Stimulated activated CD8-positive, alpha-beta memory T cell treated with anti-CD3 and anti-CD28 coated beads, Interleukin-7, amount 100 ng/mL, for 4 hours (primary cell): ENCODE measurements around the gene SIMC1.
"Not testable (repeated sequence)": the region's sequence is repeated elsewhere in the genome, so short reads cannot be mapped to it uniquely, and the experiment has no call there.

Source experiments
- DNase-seq, 2 donors: peaks; one replicate each; pipeline ENCODE4 v3.0.0-alpha.2; 2020; ENCODE audit warnings: low read depth in 2 of 2

The SIMC1 gene

DNA sequence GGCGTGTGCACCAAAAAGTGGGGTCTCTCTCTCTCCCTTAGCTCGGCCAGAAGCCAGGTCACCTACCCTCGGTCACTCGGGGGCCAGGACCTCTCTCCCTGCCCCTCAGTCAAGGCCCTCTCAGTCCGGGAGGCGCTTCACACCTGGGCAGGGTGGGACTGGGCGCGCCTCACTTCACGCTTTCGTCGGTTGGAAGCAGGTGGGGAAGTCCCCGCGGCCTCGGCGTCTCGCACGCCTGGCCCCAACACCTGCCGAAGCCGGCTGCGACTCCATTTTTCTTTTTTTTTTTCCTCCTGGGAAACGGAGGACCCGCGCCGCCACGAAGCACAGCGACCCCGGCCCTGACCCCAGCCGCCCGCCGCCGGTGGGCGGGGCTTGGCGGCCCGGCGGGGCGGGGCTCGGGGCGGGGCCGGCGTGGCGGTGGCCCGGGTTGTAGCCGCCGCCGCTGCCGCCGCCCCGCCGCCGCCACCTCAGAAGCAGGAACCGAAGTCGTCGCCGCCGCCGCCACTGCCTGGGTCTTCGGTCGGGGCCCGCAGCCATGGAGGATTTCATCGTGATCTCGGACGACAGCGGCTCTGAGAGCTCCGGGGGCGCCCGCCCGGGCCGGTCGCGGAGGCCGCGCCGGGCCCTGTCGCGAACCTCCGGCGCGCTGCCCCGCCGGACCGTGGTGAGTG is at the start of gene SIMC1:
Gene SIMC1, plus strand, starts transcription at position 454 of the 674 bp plus-strand sequence. Its CDS starts 85 bp downstream, at position 539.
- peak in 1 of 2 donors; percentile 53 for DNase-seq

DNA sequence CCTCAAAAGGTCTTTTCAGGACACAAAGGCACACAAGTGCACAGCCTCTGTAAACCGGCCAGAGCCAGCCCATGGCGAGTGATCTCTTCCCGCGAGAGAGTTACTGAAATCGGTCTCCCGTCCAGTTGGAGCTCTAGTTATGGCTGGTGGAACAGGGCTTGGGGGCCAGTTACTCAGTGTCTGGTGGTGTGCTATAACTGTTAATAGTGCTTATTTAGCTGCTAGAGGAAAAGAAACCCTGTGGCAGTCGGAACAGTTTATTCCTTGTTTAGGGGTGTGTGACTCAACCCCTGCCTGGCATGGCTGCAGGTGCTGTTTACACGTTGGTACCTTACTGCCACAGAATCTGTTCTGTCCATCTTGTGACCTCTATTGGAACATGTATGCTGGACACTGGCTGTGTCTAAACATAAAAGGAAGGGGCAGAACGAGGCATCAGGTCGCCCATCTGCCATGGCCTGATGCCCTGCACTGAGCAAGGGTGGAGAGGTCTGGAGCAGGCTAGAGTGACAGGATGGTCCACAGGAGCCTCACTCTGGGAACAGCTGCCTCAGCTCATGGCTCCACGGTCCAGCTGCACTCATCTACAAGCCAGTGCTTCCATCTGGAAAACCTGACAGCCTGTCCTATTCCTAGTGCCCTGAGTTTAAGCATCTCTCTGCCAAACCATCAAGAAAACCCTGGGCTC is 49.6 kb upstream of the SIMC1 start:
- no peak for DNase-seq

DNA sequence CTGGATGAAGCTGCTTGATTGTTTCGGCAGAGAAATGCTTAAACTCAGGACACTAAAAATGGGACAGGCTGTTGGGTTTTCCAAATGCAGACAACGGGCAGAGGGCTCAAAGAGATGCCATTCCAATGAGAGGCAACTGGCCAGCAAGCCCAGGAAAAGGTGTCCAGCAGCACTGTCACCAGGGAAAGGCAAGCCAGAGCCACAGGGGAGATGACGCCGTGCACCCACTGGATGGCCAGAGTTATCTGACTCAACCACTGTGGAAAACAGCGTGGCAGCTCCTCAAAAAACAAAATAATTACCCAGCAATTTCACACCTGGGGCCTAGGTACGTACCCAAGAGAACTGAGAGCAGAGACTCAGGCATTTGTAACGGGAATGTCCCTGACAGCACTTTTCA is 48.4 kb upstream of the SIMC1 start:
- DNase-seq: no peak

DNA sequence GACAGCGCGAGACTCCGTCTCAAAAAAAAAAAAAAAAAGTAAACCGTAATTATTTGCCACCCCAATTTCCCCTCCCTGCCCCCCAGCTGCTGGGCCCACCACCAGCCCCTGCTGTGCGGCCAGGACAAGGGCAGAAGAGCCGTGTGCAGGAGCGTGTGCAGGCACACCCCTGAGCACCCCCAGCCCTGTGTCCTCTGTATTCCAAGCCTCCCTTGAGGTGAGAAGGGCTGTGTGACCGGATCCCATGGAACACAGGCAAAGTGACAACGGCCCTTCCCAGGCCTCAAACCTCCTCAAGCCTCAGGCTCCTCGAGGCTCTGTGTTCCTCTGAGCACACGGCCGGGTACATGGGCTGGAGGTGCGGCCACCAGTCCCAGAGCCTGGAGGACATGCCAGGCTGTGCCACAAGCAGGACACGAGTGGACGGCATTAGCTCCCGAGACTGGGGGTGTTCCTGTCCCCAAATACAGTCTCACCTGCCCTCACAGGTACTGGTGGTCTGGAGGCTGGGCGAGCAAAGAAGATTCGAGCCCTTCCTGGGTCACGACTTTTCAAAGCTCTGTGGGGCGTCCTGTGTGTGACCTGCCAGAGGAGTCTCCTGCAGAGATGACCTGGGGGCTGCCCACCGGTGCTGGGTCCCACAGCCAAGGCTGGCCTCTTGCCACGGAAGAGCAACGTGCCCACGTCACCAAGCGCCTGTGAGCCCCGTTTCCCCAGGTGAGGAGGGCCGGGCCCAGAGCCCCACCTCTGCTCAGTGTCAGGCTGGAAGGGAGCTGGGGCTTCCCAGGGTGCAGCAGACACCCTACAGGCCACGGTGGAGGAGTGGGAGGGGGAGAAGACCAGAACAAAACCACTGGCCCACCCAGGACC is 47.1 kb upstream of the SIMC1 start:
- no peak for DNase-seq

DNA sequence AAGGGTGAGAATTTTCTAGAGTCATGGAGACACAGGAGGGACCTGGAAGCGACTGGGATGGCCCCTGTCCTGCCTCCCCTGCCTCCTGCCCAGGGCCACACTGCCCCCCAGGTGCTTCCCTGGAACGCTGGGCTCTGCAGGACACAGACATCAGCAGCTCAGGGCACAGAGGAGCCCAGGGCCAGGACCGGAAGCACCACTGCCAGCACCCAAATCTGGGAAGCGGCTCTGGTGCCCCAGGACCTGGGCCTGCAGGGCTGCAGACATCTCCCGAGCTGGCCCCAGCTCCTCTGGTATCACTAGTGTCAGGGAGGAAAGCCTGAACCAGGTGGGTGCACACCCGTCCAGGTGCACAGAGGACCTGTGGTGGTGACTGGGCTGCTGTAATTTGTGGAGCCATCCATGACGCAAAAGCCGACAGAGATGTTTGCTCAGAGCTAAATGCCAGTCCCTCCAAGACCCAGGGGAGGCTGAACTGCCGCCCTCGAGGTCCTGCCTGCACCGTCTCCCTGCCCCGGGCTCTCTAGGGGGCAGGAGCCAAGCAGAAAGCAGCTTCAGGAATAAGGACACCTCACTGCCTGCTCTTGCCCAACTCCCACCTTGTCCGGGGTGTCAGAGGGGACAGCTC is 46.0 kb upstream of the SIMC1 start:
- DNase-seq: no peak

DNA sequence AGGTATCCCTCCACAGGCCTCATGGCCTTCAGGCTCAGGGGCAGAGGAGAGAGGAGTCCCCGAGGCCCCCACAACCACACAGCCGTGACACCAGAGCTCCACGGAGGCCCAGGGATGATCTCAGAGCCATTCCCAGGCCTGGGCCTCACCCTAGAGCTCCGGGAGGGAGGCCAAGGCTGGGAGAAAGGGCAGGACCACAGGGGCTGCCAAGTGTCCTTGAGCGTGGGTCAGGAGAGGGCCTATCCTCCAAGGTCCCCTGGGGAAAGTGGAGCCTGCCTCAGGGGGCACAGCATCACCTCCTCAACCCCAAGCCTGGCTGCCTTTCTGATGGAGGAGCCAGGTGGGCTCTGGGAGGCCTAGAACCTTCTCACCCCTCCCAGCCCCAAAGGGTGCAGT is 45.5 kb upstream of the SIMC1 start:
- not testable (repeated sequence) for DNase-seq

DNA sequence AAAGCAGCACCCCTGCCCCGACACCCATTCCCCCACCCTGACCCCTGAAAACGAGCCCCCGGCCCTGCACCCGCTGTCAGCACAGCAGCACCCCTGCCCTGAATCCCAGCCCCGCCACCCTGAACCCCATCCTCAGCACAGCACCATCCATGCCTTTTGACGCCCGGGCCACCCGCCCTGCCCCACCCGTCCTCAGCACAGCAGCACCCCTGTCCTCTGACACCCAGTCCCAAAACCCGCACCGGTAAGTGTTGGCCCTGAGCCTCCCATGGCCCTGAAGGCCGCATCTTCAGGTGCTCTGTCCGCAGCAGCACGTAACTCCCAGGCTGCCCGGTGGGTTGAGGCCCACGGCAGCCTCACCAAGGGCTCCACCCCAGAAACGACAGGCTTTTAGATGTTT is 44.6 kb upstream of the SIMC1 start:
- DNase-seq: not testable (repeated sequence)

DNA sequence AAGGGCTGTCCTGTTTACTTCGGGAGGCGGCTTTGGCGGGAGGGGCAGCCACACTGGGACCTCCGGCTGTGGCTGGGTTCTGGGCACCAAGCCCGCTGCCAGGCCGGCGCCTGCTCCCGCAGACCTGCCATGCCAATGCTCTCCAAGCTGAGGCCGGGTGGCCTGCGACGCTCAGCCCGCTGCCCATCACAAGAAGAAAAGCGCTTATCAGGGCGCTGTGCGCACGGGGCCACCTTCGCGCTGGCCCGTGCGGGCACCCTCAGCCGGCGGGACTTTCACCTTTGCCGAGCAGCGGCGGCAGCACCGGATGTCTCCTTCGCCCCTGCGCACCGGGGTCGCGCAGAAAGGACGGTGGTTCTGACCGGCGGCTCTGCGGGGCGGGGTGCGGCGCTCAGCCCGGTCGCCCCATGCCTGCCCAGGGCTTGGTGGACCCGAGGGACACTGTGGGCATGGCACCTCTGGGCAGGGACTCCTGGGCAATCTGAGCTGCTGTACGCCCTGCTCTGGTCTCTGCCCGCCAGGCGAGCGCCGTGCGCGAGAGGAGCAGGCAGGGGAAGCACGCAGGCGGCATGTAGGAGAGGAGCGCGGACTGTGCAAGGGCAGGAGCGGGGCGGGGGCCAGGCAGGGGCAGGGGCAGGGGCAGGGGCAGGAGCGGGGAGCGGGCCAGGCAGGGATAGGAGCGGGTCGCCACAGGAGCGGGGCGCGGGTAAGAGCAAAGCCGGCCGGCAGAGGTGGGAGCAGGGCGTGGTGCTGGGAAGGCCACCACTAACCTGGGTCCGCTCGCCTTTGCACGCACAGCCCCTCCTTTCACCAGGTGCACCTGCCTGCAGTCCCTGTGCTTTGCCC is 43.8 kb upstream of the SIMC1 start:
- DNase-seq: not testable (repeated sequence)

DNA sequence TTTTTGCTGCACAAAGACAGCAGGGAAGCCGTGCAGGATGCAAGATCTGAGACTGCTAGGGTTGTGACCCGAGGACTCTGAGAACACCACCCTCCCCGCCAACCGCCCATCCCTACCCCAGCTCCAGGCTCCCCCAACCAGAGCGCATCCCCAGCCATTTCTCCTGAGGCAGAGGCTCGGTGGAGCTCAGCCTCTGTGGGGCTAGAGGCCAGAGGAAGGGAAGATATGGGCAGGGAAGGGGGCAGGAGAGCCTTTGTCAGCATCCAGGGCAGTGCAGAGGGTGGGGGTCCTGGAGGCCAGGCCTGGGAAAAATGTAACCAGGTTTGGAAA is 43.2 kb upstream of the SIMC1 start:
- not testable (repeated sequence) for DNase-seq

DNA sequence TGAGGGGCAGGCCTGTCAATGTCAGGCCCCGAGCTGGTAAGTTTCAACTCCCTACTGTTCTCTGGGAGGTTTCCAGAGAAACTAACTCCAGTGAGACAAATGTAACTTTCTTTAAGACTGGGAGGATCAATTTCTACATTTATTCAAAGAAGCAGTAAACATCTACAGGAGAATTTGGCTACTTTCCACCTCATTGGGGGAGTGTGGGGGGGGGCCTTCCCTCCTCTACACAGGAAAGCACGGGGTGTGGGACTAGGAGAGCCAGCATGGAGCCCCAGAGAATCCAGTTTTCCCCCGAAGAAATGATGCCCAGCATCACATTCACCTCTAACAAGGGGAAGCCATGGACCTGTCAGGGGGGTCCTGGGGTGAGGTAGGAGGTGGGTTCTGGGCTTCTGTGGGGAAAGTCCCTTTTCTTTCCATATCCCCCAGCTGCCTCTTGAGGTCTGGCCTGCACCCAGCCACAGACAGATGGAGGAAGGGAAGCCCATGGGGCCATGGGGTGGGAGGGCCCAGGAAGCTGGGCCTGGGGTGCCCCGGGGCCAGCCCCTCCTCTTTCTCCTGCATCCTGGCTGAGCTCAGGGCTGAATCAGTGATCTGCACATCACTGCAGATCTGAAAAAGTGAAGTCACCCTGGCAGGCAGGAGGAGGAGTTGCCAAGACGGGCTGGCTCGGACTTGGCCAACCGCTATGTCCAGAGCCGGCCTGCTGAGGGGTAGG is 42.6 kb upstream of the SIMC1 start:
- not testable (repeated sequence) for DNase-seq

DNA sequence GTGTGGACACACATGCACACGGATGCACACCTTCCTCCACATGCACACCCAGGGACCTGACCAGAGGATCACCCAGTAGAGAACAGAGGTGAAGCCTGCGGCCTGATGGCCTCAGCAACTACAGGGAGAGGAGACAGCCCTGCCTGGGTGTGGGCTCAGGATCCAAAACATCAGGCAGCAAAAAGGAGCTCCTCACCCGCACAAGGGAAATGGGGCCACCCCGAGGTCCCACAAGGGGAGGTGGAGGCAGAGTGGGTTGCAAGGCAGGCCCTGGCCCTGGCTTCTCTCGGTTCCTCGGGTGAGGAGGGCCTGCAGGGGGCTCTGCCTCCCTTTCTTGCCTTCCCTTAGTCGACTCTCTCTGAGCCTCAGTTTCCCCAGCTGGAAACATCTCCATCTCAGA is 41.4 kb upstream of the SIMC1 start:
- not testable (repeated sequence) for DNase-seq

DNA sequence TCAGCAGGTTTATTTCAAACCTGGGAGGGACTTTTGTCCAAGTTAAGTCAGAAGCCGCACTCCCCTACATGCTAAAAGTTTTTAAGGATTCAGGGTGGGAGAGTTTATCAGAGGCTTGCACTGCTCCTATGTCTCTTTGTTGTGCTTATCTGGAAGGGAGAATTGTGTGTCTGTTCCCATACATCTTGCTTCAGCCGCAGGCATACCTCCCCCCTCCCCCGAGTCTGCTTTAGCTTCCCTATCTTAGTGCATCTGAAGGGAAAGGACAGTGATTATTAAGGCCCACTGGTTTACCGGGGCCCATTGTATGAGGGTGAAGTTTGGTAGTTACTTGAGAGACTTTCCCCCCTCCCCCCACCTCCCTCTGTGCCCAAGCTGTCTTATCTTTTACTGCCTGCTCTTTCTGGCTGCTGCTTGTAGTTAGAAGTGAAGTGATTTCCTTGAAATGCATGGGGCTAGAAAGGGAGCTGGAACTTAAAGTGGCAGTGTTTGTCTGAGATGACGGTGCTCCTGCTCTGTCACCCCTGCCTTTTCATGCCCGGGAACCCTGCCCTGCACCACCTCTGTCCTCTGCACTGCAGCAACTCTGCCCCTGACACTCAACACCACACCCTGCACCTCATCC is 40.9 kb upstream of the SIMC1 start:
- not testable (repeated sequence) for DNase-seq

DNA sequence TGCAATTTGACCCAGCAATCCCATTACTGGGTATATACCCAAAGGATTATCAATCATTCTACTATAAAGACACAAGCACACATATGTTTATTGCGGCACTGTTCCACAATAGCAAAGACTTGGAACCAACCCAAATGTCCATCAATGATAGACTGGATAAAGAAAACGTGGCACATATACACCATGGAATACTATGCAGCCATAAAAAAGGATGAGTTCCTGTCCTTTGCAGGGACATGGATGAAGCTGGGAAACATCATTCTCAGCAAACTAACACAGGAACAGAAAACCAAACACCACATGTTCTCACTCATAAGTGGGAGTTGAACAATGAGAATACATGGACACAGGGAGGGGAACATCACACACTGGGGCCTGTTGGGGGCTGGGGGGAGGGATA is 39.9 kb upstream of the SIMC1 start:
- not testable (repeated sequence) for DNase-seq

DNA sequence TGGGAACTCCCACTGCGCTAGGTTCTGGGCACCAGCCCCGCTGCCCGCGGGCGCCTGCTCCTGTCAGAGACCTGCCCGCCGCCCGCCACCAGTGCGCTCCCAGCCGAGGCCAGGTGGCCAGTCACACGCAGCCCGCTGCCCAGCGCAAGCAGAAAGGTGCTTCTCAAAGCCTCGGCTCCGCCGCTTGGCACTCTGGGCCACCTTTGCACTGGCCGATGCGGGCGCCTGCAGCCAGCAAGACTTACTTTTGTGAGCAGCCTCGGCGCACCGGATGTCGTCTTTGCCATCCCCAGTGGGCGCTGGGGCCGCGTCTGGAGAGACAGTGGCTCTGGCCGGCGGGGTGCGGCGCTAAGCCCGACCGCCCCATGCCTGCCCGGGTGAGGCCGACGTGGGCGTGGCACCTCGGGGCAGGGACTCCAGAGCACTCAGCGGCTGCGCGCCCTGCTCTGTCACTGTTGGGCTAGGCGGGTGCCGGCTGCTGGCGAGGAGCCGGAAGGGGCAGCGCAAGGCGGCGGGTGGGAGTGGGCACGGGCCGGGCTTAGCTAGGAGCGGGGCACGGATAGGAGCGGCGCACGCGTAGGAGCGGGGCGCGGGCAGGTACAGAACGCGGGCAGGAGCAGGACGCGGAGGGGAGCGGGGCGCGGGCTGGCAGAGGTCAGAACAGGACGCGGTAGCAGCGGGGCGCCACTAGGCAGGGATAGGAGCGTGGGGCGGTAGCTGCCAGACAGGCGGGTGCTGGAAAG is 39.1 kb upstream of the SIMC1 start:
- DNase-seq: not testable (repeated sequence)

DNA sequence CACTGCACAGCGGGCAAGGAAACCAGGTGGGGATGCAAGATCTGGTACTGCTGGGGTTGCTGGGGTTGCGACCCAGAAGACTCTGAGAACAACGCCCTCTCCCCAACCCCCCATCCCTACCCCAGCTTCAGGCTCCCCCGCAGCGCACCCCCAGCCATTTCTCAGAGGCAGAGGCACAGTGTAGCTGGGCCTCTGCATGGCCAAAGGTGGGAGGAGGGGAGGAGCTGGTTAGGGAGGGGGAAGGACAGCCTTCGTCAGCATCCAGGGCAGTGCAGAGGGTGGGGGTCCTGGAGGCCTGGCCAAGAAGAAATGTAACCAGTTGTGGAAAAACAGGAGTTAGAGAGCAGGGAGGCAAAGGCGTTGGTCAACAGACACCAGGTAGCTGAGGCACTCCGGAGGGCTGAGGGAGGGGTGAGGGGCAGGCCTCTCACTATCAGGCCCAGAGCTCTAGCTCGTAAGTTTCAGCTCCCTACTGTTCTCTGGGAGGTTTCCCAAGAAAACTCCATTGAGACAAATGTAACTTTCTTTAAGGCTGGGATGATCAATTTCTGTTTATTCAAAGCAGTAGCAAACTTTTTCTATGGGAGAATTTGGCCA is 38.3 kb upstream of the SIMC1 start:
- not testable (repeated sequence) for DNase-seq

DNA sequence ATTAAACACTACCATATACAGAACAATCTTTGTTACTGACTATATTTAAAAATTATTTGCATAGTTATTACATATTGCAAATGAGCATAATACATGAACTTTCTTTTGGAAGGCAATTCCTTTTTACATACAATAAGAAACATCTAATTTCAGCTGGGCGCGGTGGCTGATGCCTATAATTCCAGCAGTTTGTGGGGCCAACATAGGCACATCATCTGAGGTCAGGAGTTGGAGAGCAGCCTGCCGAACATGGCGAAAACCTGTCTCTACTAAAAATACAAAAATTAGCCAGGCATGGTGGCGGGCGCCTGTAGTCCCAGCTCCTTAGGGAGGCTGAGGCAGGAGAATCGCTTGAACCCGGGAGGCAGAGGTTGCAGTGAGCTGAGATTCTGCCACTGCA is 36.4 kb upstream of the SIMC1 start:
- no peak for DNase-seq

DNA sequence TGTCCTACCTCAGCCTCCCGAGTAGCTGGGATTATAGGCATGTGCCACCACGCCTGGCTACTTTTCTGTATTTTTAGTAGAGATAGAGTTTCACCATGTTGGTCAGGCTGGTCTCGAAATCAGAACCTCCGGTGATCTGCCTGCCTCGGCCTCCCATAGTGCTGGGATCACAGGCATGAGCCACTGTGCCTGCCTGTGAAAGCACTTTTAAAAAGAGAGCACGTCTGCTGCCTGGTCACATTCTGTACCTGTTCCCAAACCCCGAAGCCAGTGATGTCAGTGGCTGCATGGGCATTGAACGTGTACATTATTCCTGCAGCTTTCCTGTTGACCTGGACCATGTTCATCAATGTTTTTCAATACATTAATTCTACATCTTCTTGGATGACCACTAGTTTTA is 35.1 kb upstream of the SIMC1 start:
- DNase-seq: no peak

DNA sequence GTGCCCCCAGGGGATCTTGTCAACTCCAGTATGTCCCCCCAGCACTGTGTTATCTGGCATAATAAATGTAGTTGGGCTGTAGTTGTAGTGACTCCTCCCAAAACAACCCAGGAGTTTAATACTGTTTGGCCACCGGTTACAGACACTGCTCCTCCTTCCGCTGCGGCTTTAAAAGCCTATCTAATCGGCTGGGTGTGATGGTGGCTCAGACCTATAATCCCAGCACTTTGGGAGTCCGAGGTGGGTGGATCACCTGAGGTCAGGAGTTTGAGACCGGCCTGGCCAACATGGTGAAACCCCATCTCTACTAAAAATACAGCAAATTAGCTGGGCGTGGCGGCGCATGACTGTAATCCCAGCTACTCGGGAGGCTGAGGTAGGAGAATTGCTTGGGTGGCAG is 34.7 kb upstream of the SIMC1 start:
- not testable (repeated sequence) for DNase-seq

DNA sequence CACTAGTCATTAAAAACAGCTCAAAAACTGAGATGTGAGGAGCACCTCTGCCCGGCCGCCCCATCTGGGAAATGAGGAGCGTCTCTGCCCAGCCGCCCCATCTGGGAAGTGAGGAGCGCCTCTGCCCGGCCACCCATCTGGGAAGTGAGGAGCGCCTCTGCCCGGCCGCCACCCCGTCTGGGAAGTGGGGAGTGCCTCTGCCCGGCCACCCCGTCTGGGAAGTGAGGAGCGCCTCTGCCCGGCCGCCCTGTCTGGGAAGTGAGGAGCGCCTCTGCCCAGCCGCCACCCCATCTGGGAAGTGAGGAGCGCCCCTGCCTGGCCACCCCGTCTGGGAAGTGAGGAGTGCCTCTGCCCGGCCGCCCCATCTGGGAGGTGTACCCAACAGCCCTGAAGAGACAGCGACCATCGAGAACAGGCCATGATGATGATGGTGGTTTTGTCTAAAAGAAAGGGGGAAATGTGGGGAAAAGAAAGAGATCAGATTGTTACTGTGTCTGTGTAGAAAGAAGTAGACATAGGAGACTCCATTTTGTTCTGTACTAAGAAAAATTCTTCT is 23.7 kb upstream of the SIMC1 start:
- DNase-seq: not testable (repeated sequence)
